A549 treated with CpdA at 1 μM for 4 hours (cell line): ENCODE results near the gene KLRF2. TPM values are rescaled to one million over a fixed set of nuclear protein-coding genes. Genes with fewer than 3 reads are reported as not detected.

Experiments
- total RNA-seq: library from RNA; stranded (reverse); fragments of 200-300 nt; extraction: Qiagen RNA extraction; gene quantifications from 5 replicates; pipeline ENCODE4 v1.2.3, GENCODE V29; 2022; ENCODE audit warnings: low read depth

KLRF2 gene
- total RNA-seq: not detected in 5 replicates

GRCh38 chr12:9881246-9881645 is at the start of gene KLRF2:
TSS of gene KLRF2 (plus strand) at chr12:9881489. CDS start at chr12:9881596, 107 bp downstream.

DNA sequence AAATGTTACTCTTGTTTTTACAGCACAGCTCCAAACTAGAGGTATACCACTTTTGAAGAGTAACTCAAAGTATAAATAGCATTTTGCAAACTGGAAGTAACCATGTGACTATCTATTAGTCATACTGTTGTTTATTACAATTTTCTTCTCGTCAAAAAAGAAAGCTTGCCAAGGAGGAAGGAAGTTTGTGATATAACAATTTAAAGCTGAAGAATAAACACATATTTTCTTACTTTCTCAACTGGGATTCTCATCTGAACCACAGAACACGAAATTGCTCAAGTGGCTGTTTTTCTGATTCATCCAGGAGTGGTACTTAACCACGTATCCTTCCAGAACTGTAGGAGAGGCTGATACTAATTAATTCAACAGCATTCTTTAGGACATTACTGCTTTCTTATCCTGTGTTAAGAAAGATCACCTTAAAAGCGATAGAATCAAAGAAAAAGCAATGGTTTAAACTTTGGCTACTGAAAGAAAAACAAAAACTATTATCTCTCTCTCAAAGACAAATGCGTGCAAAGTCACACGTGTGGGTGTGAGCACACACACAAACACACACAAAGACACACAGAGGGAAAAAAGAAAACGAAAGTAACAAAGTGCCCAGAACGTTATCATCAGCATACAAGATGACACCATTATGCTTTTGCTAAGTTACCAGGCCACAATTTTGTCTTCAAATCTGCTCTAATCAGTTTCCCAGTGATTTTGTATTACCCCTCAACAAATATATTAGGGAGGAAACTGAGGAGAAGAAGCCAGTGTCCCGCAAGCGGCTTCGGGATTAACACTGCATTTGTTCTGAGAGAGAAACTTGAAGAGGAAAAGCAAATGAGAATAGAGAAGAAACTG is 11.8 kb upstream of the KLRF2 start, which contains the start of gene CLEC2B:
CLEC2B (minus strand) TSS at position 48 of the 855 bp plus-strand sequence.

DNA sequence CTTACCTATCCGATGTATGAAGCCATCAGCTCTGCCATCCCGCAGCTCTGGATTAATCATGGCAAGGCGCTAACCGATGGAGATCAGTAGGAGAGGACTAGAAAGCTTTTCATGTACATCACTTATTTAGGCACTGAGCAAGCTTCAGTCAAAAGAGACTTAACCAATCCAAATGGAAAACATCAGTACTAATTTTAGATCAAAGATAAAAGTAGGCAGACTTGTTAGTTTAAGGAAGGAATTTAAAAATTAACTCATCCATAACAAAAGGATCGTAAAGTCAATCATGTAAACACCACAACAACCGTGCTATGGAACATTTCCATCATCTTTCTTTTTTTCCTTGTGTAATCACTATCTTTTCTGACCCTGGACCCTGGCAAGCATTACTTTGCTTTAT is 51.0 kb downstream of the KLRF2 start, which contains the start of gene CLEC2A:
CLEC2A (minus strand) TSS at position 101 of the 400 bp plus-strand sequence; CDS start at position 60, 41 bp downstream.

Other genes with a start within 250 kb of the KLRF2 start
- 0.30 to 1.2 TPM (median 0.83 TPM) in 5 replicates for gene CLEC2D, start 211.8 kb upstream of the KLRF2 start, total RNA-seq
- gene CLECL1, start 148.4 kb upstream of the KLRF2 start, total RNA-seq: not detected in 5 replicates
- not detected in 5 replicates for gene CD69, start 120.6 kb upstream of the KLRF2 start, total RNA-seq
- gene KLRF1, start 54.0 kb upstream of the KLRF2 start, total RNA-seq: not detected in 5 replicates
- gene CLEC2B, start 12.1 kb upstream of the KLRF2 start, total RNA-seq: 1.4 to 3.0 TPM (median 1.9 TPM) in 5 replicates
- not detected in 5 replicates for gene CLEC2A, start 50.9 kb downstream of the KLRF2 start, total RNA-seq
- not detected in 5 replicates for gene CLEC12A, start 89.9 kb downstream of the KLRF2 start, total RNA-seq
- not detected in 5 replicates for gene CLEC1B, start 117.6 kb downstream of the KLRF2 start, total RNA-seq
- not detected in 5 replicates for gene CLEC12B, start 129.1 kb downstream of the KLRF2 start, total RNA-seq
- gene CLEC9A, start 149.2 kb downstream of the KLRF2 start, total RNA-seq: not detected in 5 replicates
- gene CLEC1A, start 217.5 kb downstream of the KLRF2 start, total RNA-seq: not detected in 5 replicates
- gene CLEC7A, start 248.7 kb downstream of the KLRF2 start, total RNA-seq: not detected in 5 replicates